Stomach (tissue), 4 donors: ENCODE measurements around the gene ZNF333.

ENCODE experiments used
- CTCF ChIP-seq, 7 experiments: fragments of 450-650 bp in 4 of 7; fragments of 200-600 bp in 3 of 7; sonication (generic) in 3 of 7; IDR thresholded peaks; one replicate each; pipeline ENCODE4 v1.5.1; 2016 to 2019; ENCODE audit warnings: antibody characterized with exemption in 7 of 7, control low read depth in 2 of 7, mild to moderate bottlenecking in 1 of 7
- POLR2A ChIP-seq, 4 donors: fragments of 450-650 bp; IDR thresholded peaks; one replicate each; pipeline ENCODE4 v1.6.1; 2016; ENCODE audit warnings: antibody characterized with exemption in 4 of 4, control low read depth in 2 of 4, mild to moderate bottlenecking in 1 of 4, moderate library complexity in 1 of 4

DNA sequence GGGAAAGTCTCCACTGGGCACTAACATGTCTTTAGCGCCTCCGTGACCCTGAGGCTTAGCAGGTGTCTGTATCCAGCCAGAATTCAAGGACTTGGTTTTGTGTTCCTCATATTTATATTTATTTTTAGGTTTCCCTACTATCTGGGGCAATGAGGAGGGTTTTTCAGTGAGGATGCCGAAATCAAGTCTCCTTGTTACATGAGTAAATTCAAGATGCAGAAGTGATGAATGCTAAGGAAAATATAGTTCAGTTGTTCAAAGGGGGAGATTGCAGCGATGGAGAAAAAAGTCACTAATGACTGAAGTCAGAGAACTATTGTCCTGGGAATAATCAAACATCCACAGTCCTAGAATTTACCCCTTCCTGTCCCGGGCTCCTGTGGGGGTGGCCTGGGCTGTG lies 89.3 kb downstream of the ZNF333 start:
- TF ChIP-seq CTCF (IDR thresholded peaks at IDR 0.05): no peak
- no peak for TF ChIP-seq POLR2A (IDR thresholded peaks at IDR 0.05)
